ENCODE results near the gene DAND5.
A peak's percentile ranks its signal among the peaks of the same experiment; 100 is the strongest.

DAND5 gene

GRCh38 chr19:12991296-12991695 is 21.9 kb downstream of the DAND5 start:
- no peak for DNase-seq (ENCODE audit: low read depth in 3 of 3, low spot score in 1 of 3)

- no peak for DNase-seq (ENCODE audit: low read depth in 3 of 3, low spot score in 1 of 3)
Measured at GRCh38 chr19:12992729-12993128, 23.4 kb downstream of the DAND5 start.

- DNase-seq (ENCODE audit: low read depth in 3 of 3, low spot score in 1 of 3): no peak
Measured at GRCh38 chr19:12993562-12993961, 24.2 kb downstream of the DAND5 start.

GRCh38 chr19:12994701-12995595 is 25.6 kb downstream of the DAND5 start, which contains the start of gene NFIX:
Gene NFIX (plus strand): TSS chr19:12995475. CDS start chr19:12995838, 363 bp downstream.
- DNase-seq (ENCODE audit: low read depth in 3 of 3, low spot score in 1 of 3): peak in 2 of 3 donors; percentile 37 to 56

GRCh38 chr19:12995596-12996405 is 26.4 kb downstream of the DAND5 start:
- DNase-seq (ENCODE audit: low read depth in 3 of 3, low spot score in 1 of 3): no peak

GRCh38 chr19:12996406-12997094 is 27.2 kb downstream of the DAND5 start:
- DNase-seq (ENCODE audit: low read depth in 3 of 3, low spot score in 1 of 3): no peak

- no peak for DNase-seq (ENCODE audit: low read depth in 3 of 3, low spot score in 1 of 3)
Measured at GRCh38 chr19:12997179-12997966, 28.0 kb downstream of the DAND5 start.

GRCh38 chr19:12997967-12998940 is 28.9 kb downstream of the DAND5 start:
- DNase-seq (ENCODE audit: low read depth in 3 of 3, low spot score in 1 of 3): no peak

- no peak for DNase-seq (ENCODE audit: low read depth in 3 of 3, low spot score in 1 of 3)
Measured at GRCh38 chr19:13001166-13001501, 31.8 kb downstream of the DAND5 start.

- DNase-seq (ENCODE audit: low read depth in 3 of 3, low spot score in 1 of 3): no peak
Measured at GRCh38 chr19:13001502-13002165, 32.3 kb downstream of the DAND5 start.

- DNase-seq (ENCODE audit: low read depth in 3 of 3, low spot score in 1 of 3): no peak
Measured at GRCh38 chr19:13002166-13002898, 33.0 kb downstream of the DAND5 start.

GRCh38 chr19:13003081-13003480 is 33.7 kb downstream of the DAND5 start:
- no peak for DNase-seq (ENCODE audit: low read depth in 3 of 3, low spot score in 1 of 3)

GRCh38 chr19:13004273-13004672 is 34.9 kb downstream of the DAND5 start:
- DNase-seq (ENCODE audit: low read depth in 3 of 3, low spot score in 1 of 3): no peak

GRCh38 chr19:13005253-13005652 is 35.9 kb downstream of the DAND5 start:
- no peak for DNase-seq (ENCODE audit: low read depth in 3 of 3, low spot score in 1 of 3)

GRCh38 chr19:13005861-13006370 is 36.5 kb downstream of the DAND5 start:
- DNase-seq (ENCODE audit: low read depth in 3 of 3, low spot score in 1 of 3): no peak

GRCh38 chr19:13006431-13007281 is 37.3 kb downstream of the DAND5 start:
- no peak for DNase-seq (ENCODE audit: low read depth in 3 of 3, low spot score in 1 of 3)

Measured in stimulated activated CD4-positive, alpha-beta T cell treated with anti-CD3 and anti-CD28 coated beads, TNF-alpha, amount 100 ng/mL, for 1 hour (primary cell).